Measurements from ENCODE around the gene PHF21B.

DNA sequence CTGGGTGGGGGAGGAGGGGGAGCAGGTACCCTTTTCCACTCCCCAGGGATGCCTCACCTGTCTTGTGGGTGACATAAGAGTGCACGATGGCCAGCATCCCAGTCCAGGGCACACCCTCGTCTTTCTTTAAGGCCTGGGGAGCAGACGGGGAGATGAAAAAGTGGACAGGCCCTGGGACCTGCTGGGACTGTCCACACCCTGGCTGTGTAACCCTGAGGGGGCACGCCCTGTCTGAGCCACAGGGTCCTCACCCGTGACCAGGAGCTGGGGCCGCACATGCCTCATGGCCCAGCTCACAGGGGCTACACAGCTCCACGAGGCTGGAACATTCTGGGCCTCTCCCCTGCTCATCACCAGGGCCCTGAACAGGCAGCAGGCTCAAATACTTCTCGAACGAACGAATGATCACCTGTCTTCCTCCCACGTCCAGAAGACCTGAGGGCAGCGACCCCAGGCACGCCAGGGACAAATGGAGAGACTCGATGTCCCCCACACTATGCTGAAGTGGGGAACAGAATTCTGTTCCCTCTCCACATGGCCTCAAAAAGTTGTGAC lies 123.9 kb downstream of the PHF21B start:
- TF ChIP-seq, protein P1, sequence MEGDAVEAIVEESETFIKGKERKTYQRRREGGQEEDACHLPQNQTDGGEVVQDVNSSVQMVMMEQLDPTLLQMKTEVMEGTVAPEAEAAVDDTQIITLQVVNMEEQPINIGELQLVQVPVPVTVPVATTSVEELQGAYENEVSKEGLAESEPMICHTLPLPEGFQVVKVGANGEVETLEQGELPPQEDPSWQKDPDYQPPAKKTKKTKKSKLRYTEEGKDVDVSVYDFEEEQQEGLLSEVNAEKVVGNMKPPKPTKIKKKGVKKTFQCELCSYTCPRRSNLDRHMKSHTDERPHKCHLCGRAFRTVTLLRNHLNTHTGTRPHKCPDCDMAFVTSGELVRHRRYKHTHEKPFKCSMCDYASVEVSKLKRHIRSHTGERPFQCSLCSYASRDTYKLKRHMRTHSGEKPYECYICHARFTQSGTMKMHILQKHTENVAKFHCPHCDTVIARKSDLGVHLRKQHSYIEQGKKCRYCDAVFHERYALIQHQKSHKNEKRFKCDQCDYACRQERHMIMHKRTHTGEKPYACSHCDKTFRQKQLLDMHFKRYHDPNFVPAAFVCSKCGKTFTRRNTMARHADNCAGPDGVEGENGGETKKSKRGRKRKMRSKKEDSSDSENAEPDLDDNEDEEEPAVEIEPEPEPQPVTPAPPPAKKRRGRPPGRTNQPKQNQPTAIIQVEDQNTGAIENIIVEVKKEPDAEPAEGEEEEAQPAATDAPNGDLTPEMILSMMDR (conservative IDR thresholded peaks at IDR 0.05 in 1 of 2, IDR thresholded peaks at IDR 0.05 in 1 of 2; ENCODE audit: extremely low read depth in 1 of 2, insufficient read depth in 1 of 2, low read depth in 1 of 2, low read length in 2 of 2), result no peak
- no peak for TF ChIP-seq EZH2 (IDR thresholded peaks at IDR 0.05; ENCODE audit: borderline replicate concordance, low read length)
